ENCODE data around the gene DNAI1.

DNAI1 gene

DNA sequence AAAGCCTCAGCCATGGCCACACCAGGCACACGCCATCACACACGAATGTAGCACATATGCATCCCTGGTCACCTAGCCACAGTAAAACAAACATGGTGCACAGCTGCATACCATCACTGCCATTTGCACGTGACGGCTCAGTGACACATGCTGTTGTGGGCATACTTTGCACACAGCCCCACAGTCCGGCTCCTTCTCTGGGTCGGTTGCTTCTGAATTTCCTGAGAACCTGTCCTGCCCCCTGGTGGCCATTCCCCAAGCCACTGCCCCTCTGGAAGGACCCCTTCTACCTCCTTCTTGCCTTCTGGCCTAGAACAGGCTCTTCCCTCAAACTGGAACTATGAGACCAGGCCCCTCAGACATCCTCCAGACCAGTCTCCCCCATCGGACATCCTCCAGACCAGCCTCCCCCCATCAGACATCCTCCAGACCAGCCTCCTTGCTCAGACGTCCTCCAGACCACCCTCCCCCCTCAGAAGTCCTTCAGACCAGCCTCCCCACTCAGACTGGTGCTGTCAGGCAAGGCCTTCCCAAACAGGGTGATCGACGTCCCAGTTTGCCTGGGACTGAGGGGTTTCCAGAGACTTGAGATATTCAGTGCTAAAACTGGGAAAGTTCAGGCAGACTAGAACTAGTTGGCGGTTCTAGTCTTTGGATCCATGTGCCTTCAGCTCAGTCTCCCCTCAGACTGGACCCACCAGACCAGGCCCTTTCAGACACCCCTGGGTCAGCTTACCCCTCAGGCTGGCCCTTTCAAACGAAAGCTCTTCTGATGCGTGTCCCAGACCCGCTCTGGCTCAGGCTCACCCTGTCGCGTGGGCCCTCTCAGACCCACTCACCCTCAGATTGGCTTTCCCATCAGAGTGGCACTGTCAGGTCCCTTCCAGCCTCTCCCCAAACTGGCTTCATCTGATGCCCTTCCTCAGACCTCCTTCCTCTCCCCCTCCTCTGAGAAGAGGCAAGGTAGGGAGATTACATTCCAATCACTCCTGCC lies 88.5 kb downstream of the DNAI1 start:
- peak in 1 of 2 experiments; percentile 10 for DNase-seq

DNA sequence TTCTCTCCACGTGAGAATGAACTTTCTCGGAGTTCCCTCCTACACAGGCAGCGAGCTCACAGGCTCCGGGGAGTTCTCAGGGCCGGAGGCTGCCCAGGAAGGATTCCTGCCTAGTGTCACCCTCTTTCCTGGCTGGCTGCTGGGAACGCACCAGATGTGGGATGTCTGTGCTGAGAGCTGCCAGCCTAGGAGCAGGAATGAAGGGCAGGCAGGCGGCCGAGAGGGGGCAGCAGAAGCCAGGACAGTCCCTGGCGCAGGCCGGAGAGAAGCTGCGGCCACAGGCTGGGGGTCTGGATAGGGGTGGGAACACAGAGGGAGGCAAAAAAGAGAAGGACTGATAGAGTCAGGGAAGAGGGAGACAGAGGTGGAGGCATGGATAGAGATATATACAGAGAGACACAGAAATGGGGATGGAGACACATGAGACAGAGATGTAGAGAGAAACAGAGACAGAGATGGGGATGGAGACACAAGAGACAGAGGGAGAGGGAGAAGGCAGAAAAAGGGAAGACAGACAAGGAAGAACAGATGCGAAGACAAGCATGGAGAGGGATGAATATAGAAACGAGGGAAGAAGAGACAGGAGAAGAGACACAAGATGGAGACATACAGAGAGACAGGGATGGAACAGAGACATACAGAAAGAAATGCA lies 89.5 kb downstream of the DNAI1 start:
- peak in 1 of 2 experiments; percentile 3 for DNase-seq

DNA sequence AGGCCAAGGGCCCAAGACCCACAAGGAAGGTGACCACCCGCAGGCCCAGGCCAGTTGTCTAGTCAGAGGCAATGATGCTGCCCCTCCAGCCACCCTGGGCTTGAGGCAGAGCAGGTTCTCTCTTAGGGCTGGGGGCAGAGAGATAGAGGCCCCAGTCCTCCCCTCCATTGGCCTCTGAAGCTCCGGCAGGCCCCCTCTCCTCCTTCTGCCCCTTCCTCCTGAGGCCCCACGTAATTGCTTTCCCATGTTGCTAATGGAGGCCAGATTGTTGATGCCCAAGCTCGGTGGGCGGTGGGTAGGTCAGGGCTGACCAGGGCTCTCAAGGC lies 90.8 kb downstream of the DNAI1 start:
- no peak for DNase-seq

DNA sequence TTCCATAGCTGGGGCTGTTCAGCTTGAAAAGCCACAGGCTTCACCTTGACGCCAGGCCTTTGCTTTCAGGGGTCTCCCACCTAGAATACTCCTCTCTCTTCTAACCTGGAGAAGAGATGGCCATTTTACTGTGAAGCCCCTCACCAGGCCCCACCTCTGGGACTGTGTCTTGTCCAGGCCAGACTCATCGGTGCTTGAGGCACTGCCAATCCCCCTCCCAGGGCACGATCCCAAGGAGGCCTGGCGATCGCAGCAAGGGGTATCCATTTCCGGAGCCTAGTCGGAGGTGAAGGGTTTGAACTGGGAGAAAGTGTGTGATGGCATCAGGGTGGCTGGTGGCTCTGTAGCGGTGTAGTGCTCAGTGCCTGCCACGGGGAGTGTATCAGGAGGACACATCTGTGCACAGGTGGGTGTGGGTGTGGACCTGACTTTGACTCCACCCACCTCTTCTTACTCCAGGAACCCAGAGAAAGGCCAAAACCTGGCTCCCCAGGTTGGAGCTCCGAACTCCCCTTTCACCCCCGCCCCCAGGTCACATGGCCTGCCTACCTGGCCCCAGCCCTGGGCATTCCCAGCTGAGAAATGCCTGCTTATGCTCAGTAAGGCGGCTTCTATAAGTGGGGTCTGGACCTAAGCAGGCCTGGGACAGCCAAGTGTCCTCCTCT lies 91.5 kb downstream of the DNAI1 start:
- no peak for DNase-seq

DNA sequence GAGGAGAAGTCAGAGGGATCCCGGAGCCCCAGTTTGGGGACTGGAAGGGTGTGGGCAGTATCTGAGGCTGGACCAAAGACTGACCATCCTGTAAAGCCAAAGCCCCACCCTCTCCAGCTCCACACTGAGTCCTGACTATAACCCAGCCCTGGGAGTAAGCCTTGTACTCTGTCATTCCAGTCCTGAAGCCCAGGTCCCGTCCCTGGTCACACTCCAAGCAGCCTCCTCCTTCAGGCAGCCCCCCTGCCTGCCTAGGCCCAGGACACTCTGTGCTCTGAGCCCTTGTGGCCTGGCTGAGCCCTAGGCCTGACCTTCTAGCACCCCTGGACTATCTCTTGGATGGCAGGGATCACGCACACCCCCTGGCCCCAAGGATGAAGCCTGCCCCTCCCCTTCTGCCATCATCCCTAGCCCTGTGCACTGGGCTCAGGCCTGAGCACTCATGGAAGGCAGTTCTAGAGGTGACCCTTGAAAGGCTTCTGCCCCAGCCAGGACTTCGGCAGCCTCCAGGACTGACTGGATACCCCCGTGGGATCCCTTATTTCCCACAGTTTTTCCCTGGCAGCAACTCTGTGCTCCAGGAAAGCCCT lies 92.2 kb downstream of the DNAI1 start:
- no peak for DNase-seq

DNA sequence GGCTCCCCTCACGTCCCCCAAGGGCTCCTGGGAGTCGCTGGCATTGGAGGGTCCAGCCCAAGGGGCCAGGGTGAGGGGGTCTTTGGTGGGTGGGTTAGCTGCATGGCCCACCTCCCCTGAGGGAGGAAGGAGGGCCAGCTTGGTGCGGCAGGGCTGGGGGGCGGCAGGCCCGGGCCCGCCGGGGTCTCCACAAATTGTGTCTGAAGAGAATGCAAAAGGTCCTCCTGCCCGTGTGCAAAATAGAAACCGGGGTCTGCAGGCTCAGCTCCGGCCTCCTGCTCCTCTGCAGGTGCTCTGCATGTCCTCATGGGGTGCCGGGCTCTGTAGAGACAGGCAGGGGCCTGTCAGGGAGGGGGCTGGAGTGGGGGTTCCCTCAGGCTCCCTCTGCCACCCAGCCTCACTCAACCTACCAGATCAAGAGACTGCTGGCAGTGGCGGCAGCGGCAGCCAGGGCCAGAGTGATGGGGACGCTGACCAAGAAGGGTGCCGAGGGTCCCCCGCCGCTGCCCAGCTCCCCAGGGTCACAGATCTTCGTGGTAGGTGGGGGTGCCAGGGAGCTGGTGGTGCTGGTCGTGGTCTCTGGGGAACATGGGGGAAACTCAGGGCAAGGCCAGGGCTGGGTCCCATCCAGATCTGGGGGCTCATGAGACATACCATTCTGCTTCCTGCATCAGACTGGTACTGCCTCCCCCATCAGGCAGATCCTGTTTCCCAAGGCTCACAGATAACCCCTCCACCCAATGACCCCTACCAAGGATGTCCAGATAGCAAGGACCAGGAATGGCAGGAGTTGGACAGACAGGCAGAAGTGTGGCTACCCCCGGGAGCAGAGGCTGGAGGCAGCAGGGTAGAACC lies 93.4 kb downstream of the DNAI1 start:
- DNase-seq, result no peak

DNA sequence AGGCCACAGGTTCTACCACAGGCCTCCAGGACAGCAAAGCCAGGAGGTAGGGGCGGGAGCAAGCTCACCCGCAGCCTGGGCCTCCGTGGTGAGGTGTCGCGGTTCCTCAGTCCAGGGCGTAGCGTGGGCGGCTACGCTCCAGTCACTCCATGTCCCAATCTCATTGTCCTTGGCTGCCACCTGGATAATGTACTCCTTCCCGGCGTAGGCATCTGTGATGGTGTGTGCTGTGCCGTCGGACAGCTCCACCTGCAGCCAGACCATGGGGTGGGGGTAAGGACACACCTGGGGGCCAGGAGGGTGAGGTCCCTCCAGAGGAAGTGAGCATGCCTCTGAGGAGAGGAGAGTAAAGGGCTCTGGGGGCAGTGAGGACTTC lies 94.0 kb downstream of the DNAI1 start:
- no peak for DNase-seq

DNA sequence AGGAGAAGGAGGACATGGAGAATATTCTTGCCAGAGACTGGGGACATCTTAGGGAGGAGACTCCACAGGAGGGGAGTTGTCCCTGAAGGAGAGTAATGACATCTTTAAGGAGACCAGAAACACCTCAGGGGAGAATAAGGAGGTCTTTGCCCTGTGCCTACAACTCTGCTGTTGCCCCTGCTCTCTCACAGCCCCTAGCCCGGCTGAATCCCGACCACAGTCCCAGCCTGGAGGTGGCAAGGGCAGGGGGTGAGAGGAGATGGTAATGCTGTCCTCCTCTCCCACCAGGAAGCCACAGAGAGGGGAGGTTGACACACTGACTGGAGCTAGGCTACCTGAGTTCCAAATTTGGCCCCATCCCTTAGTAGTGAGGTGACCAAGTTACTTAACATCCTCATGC lies 94.4 kb downstream of the DNAI1 start:
- no peak for DNase-seq

DNA sequence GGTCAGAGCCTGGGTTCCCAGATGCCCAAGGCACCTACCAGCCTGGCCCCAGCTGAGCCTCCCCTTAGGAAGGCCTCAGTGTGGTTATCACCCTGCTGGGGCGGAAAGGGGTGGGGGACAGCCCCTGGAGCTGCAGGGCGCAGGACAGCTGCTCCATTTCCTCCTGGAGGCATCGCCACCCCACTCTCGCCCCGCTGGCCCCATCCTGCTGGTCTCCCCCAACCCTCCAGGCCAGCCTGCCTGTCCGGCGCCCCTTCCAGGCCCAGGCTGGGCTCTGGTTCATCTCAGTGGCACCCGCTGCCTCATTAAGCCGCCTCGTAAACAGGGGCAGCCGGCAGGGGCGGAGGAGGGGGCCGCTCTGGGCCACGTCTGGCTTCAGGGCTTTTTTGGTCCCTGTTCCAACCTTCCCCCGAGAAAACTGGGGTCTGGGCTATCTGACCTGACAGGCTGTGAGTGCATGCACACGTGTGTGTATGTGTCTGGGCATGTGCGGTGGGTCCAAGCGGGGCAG lies 95.0 kb downstream of the DNAI1 start:
- DNase-seq, result no peak

DNA sequence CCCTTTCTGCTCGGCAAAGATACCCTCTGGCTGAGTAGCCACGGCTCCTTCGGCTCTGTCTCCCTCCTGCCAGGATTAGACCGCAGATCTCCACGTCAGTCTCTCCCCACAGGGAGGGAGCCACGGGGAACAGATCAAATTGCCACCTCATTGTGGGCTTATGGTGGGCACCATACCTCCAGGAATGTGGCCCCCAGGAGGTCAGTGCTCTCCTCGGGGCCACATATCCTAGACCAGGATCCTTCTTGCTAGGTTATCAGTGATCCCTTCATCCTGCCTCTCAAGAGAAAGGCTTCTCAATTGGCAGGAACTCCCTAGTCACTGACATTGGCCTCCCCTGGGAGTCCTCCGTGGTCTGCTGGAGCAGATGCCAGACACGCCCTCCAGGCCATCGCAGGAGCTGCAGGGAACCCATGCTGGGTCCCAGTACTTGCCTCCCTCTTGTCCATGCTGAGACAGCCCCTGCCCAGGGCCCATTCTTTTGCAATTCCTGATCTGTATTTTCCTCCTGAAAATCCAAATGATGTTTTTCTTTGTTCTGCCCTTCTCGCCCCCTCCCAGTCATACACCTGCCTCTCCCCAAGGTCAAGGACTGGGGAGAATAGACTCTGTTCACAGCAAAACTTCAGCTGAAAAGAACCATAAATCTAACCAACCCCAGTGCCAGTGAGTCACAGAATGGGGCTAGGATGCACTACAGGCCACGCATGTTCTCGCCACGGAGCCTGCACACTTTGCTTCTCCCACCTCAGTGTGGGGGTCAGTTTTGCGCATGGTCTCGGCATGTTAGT lies 95.8 kb downstream of the DNAI1 start:
- no peak for DNase-seq

DNA sequence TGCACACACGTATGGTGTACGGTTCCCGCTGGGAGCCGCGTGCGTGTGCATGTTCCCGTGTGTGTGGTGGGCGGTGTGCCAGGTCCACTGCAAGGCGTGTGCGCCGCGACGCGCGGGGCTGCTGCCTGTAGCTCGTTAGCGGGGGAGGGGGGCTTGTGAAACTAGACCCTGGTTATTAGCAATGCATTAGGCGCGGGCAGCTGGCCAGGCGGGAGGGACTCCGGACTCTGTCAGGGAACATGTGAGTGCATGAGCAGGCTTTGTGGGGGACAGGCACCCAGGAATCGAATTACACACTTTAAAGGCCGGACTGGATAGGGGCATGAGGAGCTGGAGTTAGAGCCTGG lies 96.4 kb downstream of the DNAI1 start:
- no peak for DNase-seq

DNA sequence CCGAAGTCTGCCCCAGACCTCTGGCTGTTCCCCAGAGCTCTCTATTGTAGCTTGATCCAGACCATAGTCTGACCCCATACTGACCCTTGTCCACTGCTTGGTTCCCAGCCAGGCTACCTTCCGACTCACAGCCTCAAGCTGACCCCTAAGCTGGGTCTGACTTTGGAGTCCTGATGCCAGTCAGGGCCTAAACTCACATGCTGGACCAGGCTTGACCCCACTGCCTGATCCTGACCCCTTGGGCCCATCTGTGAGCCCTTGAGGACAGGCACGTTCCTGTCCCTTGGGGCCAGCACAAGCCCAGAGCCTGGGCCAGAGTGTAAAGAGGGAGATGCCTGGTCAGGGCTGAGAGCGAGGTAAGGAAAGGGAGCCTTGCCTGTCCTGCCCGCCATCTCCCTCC lies 96.9 kb downstream of the DNAI1 start:
- DNase-seq, result no peak

DNA sequence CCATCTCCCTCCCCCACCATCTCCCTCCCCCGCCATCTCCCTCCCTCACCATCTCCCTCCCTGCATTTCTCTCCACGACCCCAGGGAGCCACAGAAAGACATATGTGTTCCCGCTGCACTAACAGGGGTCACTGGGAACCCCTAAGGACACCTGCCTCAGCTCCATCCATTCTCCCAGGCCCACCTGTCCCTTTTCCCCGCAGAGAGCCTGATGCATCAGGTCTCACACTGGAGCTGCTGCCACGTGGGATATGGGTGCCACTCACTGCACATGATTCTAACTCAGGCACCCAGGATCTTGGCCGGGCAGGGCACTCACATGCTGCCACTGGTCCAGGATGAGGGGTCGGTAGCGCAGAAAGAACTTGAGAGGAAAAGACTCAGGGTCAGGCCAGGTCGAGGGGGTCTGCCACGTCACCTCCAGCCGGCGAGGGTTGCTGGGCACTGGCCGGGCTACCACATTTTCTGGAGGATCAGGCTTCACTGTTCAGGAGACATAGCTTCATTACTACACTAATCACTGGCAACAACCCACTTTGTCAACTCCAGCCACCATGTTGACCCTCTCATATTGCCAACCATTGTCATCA lies 97.4 kb downstream of the DNAI1 start:
- DNase-seq, result no peak

DNA sequence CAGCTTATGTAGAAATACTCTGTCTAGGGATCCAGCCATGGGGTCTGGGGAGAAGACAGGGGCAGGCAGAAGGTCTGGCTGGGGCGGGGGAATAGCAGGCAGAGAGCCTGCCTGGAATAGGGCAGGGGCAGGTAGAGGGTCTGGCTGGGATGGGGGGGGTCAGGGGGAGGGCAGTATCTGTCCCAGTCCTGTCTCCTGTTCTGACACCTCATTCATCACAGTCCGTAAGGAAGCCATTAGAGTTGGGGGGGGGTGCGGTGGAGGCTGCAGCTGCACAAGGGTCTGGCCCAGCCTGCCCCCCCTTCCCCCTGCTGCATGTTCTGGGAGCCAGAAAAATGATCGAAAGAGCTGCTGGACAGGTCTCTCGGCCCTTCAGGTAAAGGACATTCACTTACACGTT lies 98.3 kb downstream of the DNAI1 start:
- DNase-seq, result no peak

DNA sequence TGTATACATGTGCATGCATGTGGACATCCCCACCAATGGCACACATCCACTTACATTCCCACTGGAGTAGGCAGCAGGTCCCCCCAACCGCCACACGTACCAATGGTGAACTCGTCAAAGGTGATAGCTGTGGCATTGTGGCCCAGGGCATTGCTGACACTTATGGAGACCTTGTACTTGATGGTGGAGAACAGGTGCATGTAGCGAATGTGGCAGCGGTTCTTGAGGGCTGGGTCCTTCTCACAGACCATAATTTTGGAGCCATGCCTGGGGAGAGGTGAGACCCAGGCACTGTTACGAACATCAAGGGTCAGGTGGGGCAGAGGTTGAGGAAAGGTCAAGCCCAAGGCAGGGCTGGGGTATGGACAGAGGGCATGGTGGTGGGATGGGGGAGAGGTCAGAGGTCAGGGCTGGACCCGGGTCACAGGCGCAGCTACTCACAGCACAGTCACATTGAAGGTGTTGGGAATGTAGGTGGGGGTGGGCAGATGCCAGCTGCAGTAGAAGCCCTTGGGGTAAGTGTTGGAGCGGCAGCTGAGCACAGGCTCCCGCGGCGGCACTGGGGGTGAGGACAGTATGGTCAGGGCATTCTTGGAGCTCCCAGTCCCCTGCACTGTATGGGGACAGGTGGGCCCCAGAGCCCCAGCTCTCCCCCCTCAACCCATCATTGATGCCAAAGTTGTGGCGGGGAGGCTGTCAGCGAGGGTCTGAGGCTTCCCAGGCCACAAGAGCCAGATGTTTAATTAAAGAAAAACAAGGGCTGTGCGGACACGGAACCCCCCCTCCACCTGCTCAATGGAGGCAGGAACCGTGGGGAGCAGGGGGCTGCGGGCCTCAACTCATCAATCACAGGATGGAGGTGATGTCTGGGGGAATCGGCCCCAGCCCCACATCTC lies 99.1 kb downstream of the DNAI1 start:
- DNase-seq, result no peak

DNA sequence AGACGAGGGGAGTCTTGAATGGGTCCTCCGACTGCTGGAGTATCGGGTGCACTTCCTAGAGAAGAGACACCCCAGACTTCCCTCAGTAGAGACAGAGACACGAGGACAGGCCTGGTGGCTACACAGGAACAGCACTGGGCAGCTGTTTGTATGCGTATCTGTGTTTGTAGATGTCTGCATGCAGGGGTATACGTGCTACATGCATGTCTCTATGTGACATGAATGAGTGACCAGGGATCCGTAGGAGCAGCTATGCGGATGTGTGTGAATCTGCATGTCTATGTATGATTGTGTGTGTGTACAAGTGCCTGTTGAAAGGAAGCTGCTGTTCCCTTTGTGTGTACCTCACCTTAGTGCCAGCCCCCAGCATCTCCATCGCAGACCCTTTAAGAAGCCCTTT lies 99.8 kb downstream of the DNAI1 start:
- DNase-seq, result no peak

DNA sequence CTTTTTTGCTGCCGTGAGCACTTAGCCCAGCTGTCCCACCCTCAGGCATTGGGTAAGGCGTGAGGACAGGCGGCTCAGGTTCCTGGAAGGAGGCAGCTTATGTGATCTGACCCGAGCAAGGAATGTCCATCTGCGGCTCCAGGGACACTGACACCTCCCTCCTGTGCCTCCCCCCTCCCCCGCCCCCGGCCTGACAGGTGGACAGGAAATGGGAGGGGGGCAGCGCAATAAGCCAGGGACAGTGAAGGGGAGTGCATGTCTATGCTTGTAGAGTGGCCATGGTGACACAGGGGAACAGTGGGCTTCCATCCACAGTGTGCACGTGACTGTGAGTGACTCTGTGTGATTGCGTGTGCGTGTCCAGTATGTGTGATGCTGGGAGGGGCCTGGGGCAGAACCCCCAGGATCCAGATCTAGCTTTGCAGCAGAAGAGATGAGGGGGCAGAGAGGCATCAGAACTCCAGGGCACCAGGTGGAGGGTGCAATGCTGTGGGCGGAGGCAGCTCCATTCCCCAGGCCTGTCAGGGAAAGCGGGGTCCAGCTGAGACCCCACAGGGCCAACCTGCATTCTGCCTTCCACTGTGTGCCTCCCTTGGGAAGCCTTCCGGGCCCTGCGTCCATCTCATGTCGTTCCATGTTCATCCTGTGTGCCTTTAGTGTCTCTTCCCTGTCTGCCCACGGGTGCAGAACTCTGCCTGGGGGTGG lies 100.5 kb downstream of the DNAI1 start:
- no peak for DNase-seq

DNA sequence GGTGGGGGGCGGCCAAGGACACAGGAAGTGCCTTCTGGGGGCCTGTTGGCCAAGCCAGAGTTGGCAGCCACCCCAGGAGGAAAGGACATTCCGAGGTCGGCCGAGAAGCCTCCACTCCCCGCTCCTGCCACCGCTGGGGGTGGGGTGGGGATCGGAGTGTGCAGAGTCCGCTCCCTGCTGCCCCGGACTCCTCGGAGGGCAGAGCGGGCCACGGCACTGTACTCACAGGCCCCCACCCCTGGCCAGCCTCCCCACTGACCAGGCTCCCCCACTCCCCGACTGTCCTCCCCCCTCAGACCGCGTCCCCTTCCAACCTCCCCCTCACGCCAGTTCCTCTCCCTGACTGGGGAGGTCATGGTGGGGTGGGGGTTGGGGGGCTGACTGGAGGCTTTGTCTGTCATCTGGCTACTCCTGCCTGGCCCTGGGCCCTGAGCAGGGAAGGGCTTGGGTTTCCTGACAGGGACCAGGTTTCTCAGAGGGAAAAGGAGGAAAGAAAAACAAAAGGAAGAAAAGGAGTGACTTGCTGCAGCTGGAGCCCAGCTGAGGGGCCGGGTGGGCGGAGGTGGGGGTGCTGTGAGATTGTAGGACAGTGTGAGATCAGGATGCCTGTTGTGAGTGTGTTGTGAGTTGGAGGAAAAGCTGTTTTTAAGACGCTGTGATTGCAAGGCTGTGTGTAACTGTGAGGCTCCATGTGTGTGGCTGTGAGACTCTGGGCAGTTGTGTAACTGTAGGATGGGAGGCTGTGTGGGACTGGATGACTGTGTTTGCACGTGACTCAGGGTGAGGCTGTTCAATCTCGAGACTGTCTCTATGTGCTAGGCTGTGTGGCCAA lies 101.2 kb downstream of the DNAI1 start:
- DNase-seq, result no peak

Data from SW 1271 (cell line).